ENCODE data around the gene ZBTB7B. TPM values are rescaled to one million over a fixed set of nuclear protein-coding genes. Genes with fewer than 3 reads are reported as not detected.

Gene ZBTB7B
- total RNA-seq, 1 donor from 2014 or later, result 8.1 TPM

DNA sequence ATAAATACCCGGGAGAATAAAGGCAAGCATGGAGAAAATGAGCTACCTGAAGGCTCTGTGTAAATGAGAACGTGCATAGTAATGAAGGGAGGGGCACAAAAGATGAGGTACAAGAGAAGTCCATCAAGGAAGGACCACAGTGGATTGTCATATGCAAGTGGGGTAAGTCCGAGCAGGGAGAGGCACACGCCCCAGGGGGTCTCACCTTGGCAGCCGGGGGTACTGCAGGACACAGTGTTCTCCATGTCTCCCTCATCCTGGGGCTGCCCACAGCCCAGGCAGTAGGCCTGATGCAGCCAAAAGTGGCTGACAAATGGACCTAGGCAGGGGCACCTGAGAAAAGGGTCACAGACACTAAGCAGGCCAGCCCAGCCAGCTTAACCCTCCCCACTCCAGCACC is 21.0 kb downstream of the ZBTB7B start:
- Mint-ChIP-seq H3K9me3 (ENCODE audit: unreplicated experiment) (peaks cover 10% of the 10 kb centered on the region), H3K36me3 (ENCODE audit: unreplicated experiment) (no peaks in the 10 kb centered on the region), H3K4me3 (ENCODE audit: unreplicated experiment) (no peak overlapping the region), H3K27ac (ENCODE audit: unreplicated experiment) (no peak overlapping the region), H3K27me3 (ENCODE audit: unreplicated experiment) (peaks cover 14% of the 10 kb centered on the region), H3K4me1 (ENCODE audit: low read depth, unreplicated experiment) (peaks cover 17% of the 10 kb centered on the region)
- DNase-seq, result no peak
- TF ChIP-seq, protein P1, sequence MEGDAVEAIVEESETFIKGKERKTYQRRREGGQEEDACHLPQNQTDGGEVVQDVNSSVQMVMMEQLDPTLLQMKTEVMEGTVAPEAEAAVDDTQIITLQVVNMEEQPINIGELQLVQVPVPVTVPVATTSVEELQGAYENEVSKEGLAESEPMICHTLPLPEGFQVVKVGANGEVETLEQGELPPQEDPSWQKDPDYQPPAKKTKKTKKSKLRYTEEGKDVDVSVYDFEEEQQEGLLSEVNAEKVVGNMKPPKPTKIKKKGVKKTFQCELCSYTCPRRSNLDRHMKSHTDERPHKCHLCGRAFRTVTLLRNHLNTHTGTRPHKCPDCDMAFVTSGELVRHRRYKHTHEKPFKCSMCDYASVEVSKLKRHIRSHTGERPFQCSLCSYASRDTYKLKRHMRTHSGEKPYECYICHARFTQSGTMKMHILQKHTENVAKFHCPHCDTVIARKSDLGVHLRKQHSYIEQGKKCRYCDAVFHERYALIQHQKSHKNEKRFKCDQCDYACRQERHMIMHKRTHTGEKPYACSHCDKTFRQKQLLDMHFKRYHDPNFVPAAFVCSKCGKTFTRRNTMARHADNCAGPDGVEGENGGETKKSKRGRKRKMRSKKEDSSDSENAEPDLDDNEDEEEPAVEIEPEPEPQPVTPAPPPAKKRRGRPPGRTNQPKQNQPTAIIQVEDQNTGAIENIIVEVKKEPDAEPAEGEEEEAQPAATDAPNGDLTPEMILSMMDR (IDR thresholded peaks at IDR 0.05; ENCODE audit: partially characterized antibody, unreplicated experiment), result no peak

DNA sequence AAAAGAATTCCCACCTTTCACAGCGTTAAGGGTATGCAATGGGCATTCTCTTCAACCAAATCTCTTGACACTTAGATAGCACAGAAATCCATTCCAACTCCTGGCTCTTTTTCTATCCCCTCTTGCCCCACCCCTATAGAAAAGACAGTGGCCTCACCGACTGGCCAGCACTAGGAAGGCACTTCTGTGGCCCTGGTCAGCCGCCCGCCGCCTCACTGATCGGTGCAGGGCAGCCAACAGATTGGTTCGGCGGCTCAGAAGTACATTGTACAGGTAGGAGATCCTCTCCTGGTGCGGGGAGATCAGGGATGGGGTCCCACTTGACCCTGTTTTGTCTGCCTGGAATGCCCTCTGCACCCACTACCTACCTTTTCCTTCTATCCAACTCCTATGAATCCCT is 21.7 kb downstream of the ZBTB7B start:
- Mint-ChIP-seq H3K27ac (ENCODE audit: unreplicated experiment) (no peak overlapping the region), H3K27me3 (ENCODE audit: unreplicated experiment) (peaks cover 13% of the 10 kb centered on the region), H3K9me3 (ENCODE audit: unreplicated experiment) (peaks cover 8% of the 10 kb centered on the region), H3K4me3 (ENCODE audit: unreplicated experiment) (no peak overlapping the region), H3K36me3 (ENCODE audit: unreplicated experiment) (no peaks in the 10 kb centered on the region), H3K4me1 (ENCODE audit: low read depth, unreplicated experiment) (peaks cover 10% of the 10 kb centered on the region)
- DNase-seq, result no peak
- TF ChIP-seq, protein P1 (IDR thresholded peaks at IDR 0.05; ENCODE audit: partially characterized antibody, unreplicated experiment), result no peak

DNA sequence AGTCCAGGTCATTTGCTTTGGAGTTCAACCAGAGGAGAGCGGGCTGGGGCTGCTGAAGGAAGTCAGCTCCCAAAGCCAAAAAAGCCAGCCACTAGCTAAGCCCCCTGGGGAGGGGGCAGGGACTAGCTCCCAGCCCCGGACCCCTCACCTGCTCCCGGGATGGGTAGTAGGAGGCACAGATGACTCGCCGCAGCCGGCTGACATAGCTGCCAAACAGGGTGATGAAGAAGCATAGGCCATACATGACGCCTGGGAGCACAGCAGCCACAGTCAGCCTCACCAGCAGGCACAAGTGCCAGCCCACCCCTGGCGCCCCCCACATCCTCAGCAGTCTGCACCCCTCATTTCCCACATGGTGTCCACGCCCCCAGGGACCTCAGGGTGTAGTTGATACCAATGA is 23.6 kb downstream of the ZBTB7B start:
- H3K4me1 Mint-ChIP-seq (ENCODE audit: low read depth, unreplicated experiment), result no peaks in the 10 kb centered on the region
- no peak overlapping the region for H3K27ac Mint-ChIP-seq (ENCODE audit: unreplicated experiment)
- H3K27me3 Mint-ChIP-seq (ENCODE audit: unreplicated experiment), result peaks cover 10% of the 10 kb centered on the region
- no peaks in the 10 kb centered on the region for H3K36me3 Mint-ChIP-seq (ENCODE audit: unreplicated experiment)
- no peak overlapping the region for H3K4me3 Mint-ChIP-seq (ENCODE audit: unreplicated experiment)
- DNase-seq, result no peak
- TF ChIP-seq, protein P1 (IDR thresholded peaks at IDR 0.05; ENCODE audit: partially characterized antibody, unreplicated experiment), result no peak
- peaks cover 2% of the 10 kb centered on the region for H3K9me3 Mint-ChIP-seq (ENCODE audit: unreplicated experiment)

GRCh38 chr1:155026588-155026987 is 24.0 kb downstream of the ZBTB7B start:
- Mint-ChIP-seq H3K9me3 (ENCODE audit: unreplicated experiment) (peaks cover 2% of the 10 kb centered on the region), H3K27me3 (ENCODE audit: unreplicated experiment) (peaks cover 7% of the 10 kb centered on the region), H3K4me1 (ENCODE audit: low read depth, unreplicated experiment) (no peaks in the 10 kb centered on the region), H3K27ac (ENCODE audit: unreplicated experiment) (no peak overlapping the region), H3K36me3 (ENCODE audit: unreplicated experiment) (no peaks in the 10 kb centered on the region), H3K4me3 (ENCODE audit: unreplicated experiment) (no peak overlapping the region)
- no peak for DNase-seq
- TF ChIP-seq, protein P1 (IDR thresholded peaks at IDR 0.05; ENCODE audit: partially characterized antibody, unreplicated experiment), result no peak

- H3K4me3 Mint-ChIP-seq (ENCODE audit: unreplicated experiment), result no peak overlapping the region
- no peaks in the 10 kb centered on the region for H3K36me3 Mint-ChIP-seq (ENCODE audit: unreplicated experiment)
- peaks cover 7% of the 10 kb centered on the region for H3K27me3 Mint-ChIP-seq (ENCODE audit: unreplicated experiment)
- peaks cover 7% of the 10 kb centered on the region for H3K9me3 Mint-ChIP-seq (ENCODE audit: unreplicated experiment)
- no peaks in the 10 kb centered on the region for H3K4me1 Mint-ChIP-seq (ENCODE audit: low read depth, unreplicated experiment)
- TF ChIP-seq, protein P1 (IDR thresholded peaks at IDR 0.05; ENCODE audit: partially characterized antibody, unreplicated experiment), result no peak
- DNase-seq, result no peak
- H3K27ac Mint-ChIP-seq (ENCODE audit: unreplicated experiment), result no peak overlapping the region
Observed at GRCh38 chr1:155029513-155030242, 27.1 kb downstream of the ZBTB7B start.

Data from glutamatergic neuron (in vitro differentiated cells).